Keratinocyte (primary cell): Measurements from ENCODE around the gene DNASE1L3. TPM values are rescaled to one million over a fixed set of nuclear protein-coding genes. Genes with fewer than 3 reads are reported as not detected.

Experiments
- DNase-seq: peaks from one replicate; pipeline ENCODE4 v3.0.0-alpha.2; 2011; ENCODE audit warnings: low read depth, missing footprints, low spot score
- FAIRE-seq: peaks from 2 replicates; lab custom pipeline; 2011; peaks lifted over from hg19 to GRCh38; lab: Jason Lieb, UNC
- H2AFZ ChIP-seq: 2 replicates; pipeline ENCODE4 v1.6.0; 2012; ENCODE audit warnings: low read length, control low read depth, inconsistent platforms; ENCODE audit not compliant: control insufficient read depth
- H3K27ac ChIP-seq: 2 replicates; pipeline ENCODE4 v1.5.1; 2011; ENCODE audit warnings: low read length; ENCODE audit not compliant: control insufficient read depth, insufficient read depth
- H3K27me3 ChIP-seq: 3 replicates; pipeline ENCODE4 v1.6.0; 2011; ENCODE audit warnings: low read length; ENCODE audit not compliant: control insufficient read depth, insufficient read depth; ENCODE audit errors: extremely low read depth
- H3K36me3 ChIP-seq, 2 experiments: 2 replicates in 1 of 2; 3 replicates in 1 of 2; pipeline ENCODE4 v1.5.1; 2011; ENCODE audit warnings: low read length in 2 of 2, mild to moderate bottlenecking in 1 of 2; ENCODE audit not compliant: control insufficient read depth in 2 of 2, insufficient read depth in 2 of 2; ENCODE audit errors: extremely low read depth in 1 of 2
- H3K4me1 ChIP-seq: 3 replicates; pipeline ENCODE4 v1.5.1; 2011; ENCODE audit warnings: low read length; ENCODE audit not compliant: control insufficient read depth, insufficient read depth; ENCODE audit errors: extremely low read depth
- H3K4me2 ChIP-seq: 3 replicates; pipeline ENCODE4 v1.6.0; 2011; ENCODE audit warnings: low read depth, low read length; ENCODE audit not compliant: control insufficient read depth, insufficient read depth; ENCODE audit errors: extremely low read depth
- H3K4me3 ChIP-seq, 3 experiments: fragments of 200-600 bp in 1 of 3; sonication (generic) in 1 of 3; 2 replicates in 2 of 3; 3 replicates in 1 of 3; pipeline ENCODE4 v1.5.1; 2011 to 2016; ENCODE audit warnings: low read length in 3 of 3, mild to moderate bottlenecking in 3 of 3, control low read depth in 2 of 3, inconsistent platforms in 1 of 3, low read depth in 1 of 3, mixed read lengths in 1 of 3, mixed run types in 1 of 3, moderate library complexity in 1 of 3; ENCODE audit not compliant: control insufficient read depth in 2 of 3, insufficient read depth in 2 of 3; ENCODE audit errors: extremely low read depth in 1 of 3
- H3K79me2 ChIP-seq: 2 replicates; pipeline ENCODE4 v1.6.0; 2012; ENCODE audit warnings: low read length; ENCODE audit not compliant: control insufficient read depth, insufficient read depth
- H3K9ac ChIP-seq: 3 replicates; pipeline ENCODE4 v1.6.0; 2011; ENCODE audit warnings: low read length; ENCODE audit not compliant: control insufficient read depth, insufficient read depth; ENCODE audit errors: extremely low read depth
- H3K9me1 ChIP-seq: 3 replicates; pipeline ENCODE4 v1.6.0; 2011; ENCODE audit warnings: low read length; ENCODE audit not compliant: control insufficient read depth, insufficient read depth; ENCODE audit errors: extremely low read depth
- H3K9me3 ChIP-seq: 2 replicates; pipeline ENCODE4 v1.5.1; 2012; ENCODE audit warnings: low read depth, low read length; ENCODE audit not compliant: control insufficient read depth
- H4K20me1 ChIP-seq: 3 replicates; pipeline ENCODE4 v1.6.0; 2011; ENCODE audit warnings: low read length; ENCODE audit not compliant: control insufficient read depth, insufficient read depth; ENCODE audit errors: extremely low read depth
- CTCF ChIP-seq, 3 experiments: IDR thresholded peaks in 1 of 3; conservative IDR thresholded peaks in 1 of 3; optimal IDR thresholded peaks in 1 of 3; 2 replicates in 2 of 3; 3 replicates in 1 of 3; pipeline versions ENCODE3 to v1.5.1; 2011; ENCODE audit warnings: low read length in 3 of 3, mild to moderate bottlenecking in 3 of 3, moderate library complexity in 2 of 3, control low read depth in 1 of 3, inconsistent platforms in 1 of 3; ENCODE audit not compliant: insufficient read depth in 2 of 3; ENCODE audit errors: extremely low read depth in 1 of 3
- EZH2 ChIP-seq: IDR thresholded peaks from one replicate; pipeline ENCODE4 v1.6.1; 2012; ENCODE audit warnings: inconsistent platforms, mild to moderate bottlenecking, low read length, moderate library complexity
- dilution Hi-C: fragments of 300-500 bp; cut with MboI; formaldehyde crosslinking; loops from one replicate; pipeline ENCODE4 v1.7.0; 2020; ENCODE audit warnings: low sequenced_read_pairs; ENCODE audit not compliant: extremely low pct_ligation_motif_present
- polyA plus RNA-seq, 5 experiments: library from polyadenylated mRNA; depleted of rRNA in 3 of 5; stranded (reverse) in 3 of 5; stranded (forward) in 1 of 5; unstranded in 1 of 5; fragments of >200 nt; gene quantifications; 1 replicate in 1 of 5; 2 replicates in 3 of 5; 3 replicates in 1 of 5; pipeline versions ENCODE4 v1.2.1 to v1.2.3, GENCODE V29; 2011 to 2012; ENCODE audit warnings: missing spikeins in 2 of 5, low read depth in 1 of 5, low replicate concordance in 1 of 5

DNASE1L3 gene
- polyA plus RNA-seq, 1 donor (not counting 4 experiments of a cell fraction or from before 2014, with no cell fraction given) = 1.9 TPM

- Histone ChIP-seq H3K9me1 (no peaks in the 10 kb centered on the region), H4K20me1 (no peaks in the 10 kb centered on the region), H3K27ac (no peak overlapping the region), H3K4me1 (peaks cover 7% of the 10 kb centered on the region), H2AFZ (no peak overlapping the region), H3K36me3 (no peaks in the 10 kb centered on the region), H3K4me3 (no peak overlapping the region), H3K9me3 (no peaks in the 10 kb centered on the region), H3K4me2 (no peak overlapping the region), H3K27me3 (no peaks in the 10 kb centered on the region), H3K79me2 (no peaks in the 10 kb centered on the region), H3K9ac (no peak overlapping the region)
- DNase-seq (no peak), FAIRE-seq (no peak)
- TF ChIP-seq EZH2 (no peak), CTCF (optimal IDR thresholded peaks at IDR 0.05 in 1 of 3, IDR thresholded peaks at IDR 0.05 in 1 of 3, conservative IDR thresholded peaks at IDR 0.05 in 1 of 3; ENCODE audit: extremely low read depth in 1 of 3, insufficient read depth in 2 of 3, low read length in 3 of 3) (no peak)
- dilution Hi-C loops = no loop called here
These were observed 16.9 kb downstream of the DNASE1L3 start for GRCh38 chr3:58193682-58194407.

- Histone ChIP-seq H3K4me3 (no peak overlapping the region), H2AFZ (no peak overlapping the region), H3K9me3 (no peaks in the 10 kb centered on the region), H3K9me1 (no peaks in the 10 kb centered on the region), H3K27ac (no peak overlapping the region), H3K4me2 (no peak overlapping the region), H3K4me1 (peaks cover 18% of the 10 kb centered on the region), H3K9ac (no peak overlapping the region), H4K20me1 (no peaks in the 10 kb centered on the region), H3K36me3 (no peaks in the 10 kb centered on the region), H3K79me2 (no peaks in the 10 kb centered on the region), H3K27me3 (no peaks in the 10 kb centered on the region)
- DNase-seq (no peak), FAIRE-seq (no peak)
- TF ChIP-seq CTCF (optimal IDR thresholded peaks at IDR 0.05 in 1 of 3, IDR thresholded peaks at IDR 0.05 in 1 of 3, conservative IDR thresholded peaks at IDR 0.05 in 1 of 3; ENCODE audit: extremely low read depth in 1 of 3, insufficient read depth in 2 of 3, low read length in 3 of 3) = no peak
- no peak for TF ChIP-seq EZH2
- dilution Hi-C loops = no loop called here
These were observed 18.7 kb downstream of the DNASE1L3 start for GRCh38 chr3:58192069-58192468.
